ENCODE measurements around the gene CHI3L1. TPM values are rescaled to one million over a fixed set of nuclear protein-coding genes. Genes with fewer than 3 reads are reported as not detected.

Gene CHI3L1
- total RNA-seq, 1 experiment from 2014 or later, result not detected

- H3K79me1 ChIP-seq (ENCODE audit: insufficient read depth, low read depth, low read length, poor library complexity, severe bottlenecking), result no peaks in the 10 kb centered on the region
- H3K4me1 ChIP-seq (ENCODE audit: insufficient read depth, low read length), result peaks cover 4% of the 10 kb centered on the region
- no peak overlapping the region for H2BK20ac ChIP-seq (ENCODE audit: low read depth, low read length, poor library complexity, severe bottlenecking)
- Mint-ChIP-seq H3K9me3 (peaks cover 0 to 9% of the 10 kb centered on the region in 2 experiments; a peak in 3 of 5 replicates), H3K4me3 (no peak overlapping the region), H3K27ac (no peak overlapping the region; a peak in 2 of 7 replicates), H3K27me3 (ENCODE audit: low read depth) (peaks cover 12% of the 10 kb centered on the region), H3K4me1 (peaks cover 16 to 28% of the 10 kb centered on the region in 2 experiments), H3K36me3 (ENCODE audit: insufficient read depth in 1 of 3, low read depth in 3 of 3) (peaks cover 0 to 6% (median 3%) of the 10 kb centered on the region in 3 experiments; a peak in 3 of 7 replicates)
- no peak overlapping the region for H3K4ac ChIP-seq (ENCODE audit: low read depth, low read length)
- H3K9ac ChIP-seq (ENCODE audit: extremely low read depth, insufficient read length, low read length), result no peak overlapping the region
- no peak overlapping the region for H4K91ac ChIP-seq (ENCODE audit: insufficient read length, low read depth, low read length)
- H2BK15ac ChIP-seq (ENCODE audit: low read depth, low read length), result no peak overlapping the region
- H3K23me2 ChIP-seq (ENCODE audit: insufficient read length, low read depth, low read length, poor library complexity, severe bottlenecking), result no peaks in the 10 kb centered on the region
- TF ChIP-seq CTCF (conservative IDR thresholded peaks at IDR 0.05), result no peak
- H2AFZ ChIP-seq (ENCODE audit: low read length), result no peak overlapping the region
- no peak overlapping the region for H4K8ac ChIP-seq (replicated peaks; ENCODE audit: insufficient read length, low read depth, low read length)
- H2AK5ac ChIP-seq (ENCODE audit: insufficient read length, low read length), result no peak overlapping the region
- H4K20me1 ChIP-seq (ENCODE audit: control insufficient read depth, insufficient read depth, insufficient read length), result no peaks in the 10 kb centered on the region
- no peak overlapping the region for H3K14ac ChIP-seq (ENCODE audit: insufficient read depth, low read length)
- H3T11ph ChIP-seq (ENCODE audit: low read length), result no peak overlapping the region
- no peak for DNase-seq
- no peak overlapping the region for H3K27ac ChIP-seq (ENCODE audit: insufficient read length, low read depth, low read length)
- H3K9me3 ChIP-seq (ENCODE audit: control insufficient read depth, low read depth, low read length), result no peaks in the 10 kb centered on the region
- H3K56ac ChIP-seq (ENCODE audit: insufficient read length, low read depth, low read length), result no peak overlapping the region
- no peaks in the 10 kb centered on the region for H3K27me3 ChIP-seq (ENCODE audit: insufficient read depth, low read length)
- WGBS (ENCODE audit: extremely low coverage, insufficient read length, low lambda C conversion rate), result no CpG with 5 or more reads among the region's 9 CpGs
- no peak overlapping the region for H3K18ac ChIP-seq (ENCODE audit: insufficient read length, low read depth, low read length)
- H3K23ac ChIP-seq (ENCODE audit: insufficient read length, low read depth, low read length), result no peak overlapping the region
- no peak overlapping the region for H4K5ac ChIP-seq (ENCODE audit: insufficient read length, low read depth, low read length)
- H2BK5ac ChIP-seq (ENCODE audit: insufficient read length, low read length), result no peak overlapping the region
- no peaks in the 10 kb centered on the region for H3K79me2 ChIP-seq (ENCODE audit: insufficient read depth, low read length)
- H3K4me2 ChIP-seq (ENCODE audit: insufficient read depth, insufficient read length, low read length), result no peak overlapping the region
- H2BK12ac ChIP-seq (ENCODE audit: insufficient read length, low read depth, low read length), result no peak overlapping the region
- H2BK120ac ChIP-seq (ENCODE audit: low read depth, low read length, poor library complexity, severe bottlenecking), result no peak overlapping the region
Observed at GRCh38 chr1:203158960-203159665, 27.4 kb downstream of the CHI3L1 start.
